ENCODE data around the gene NTN1. TPM values are rescaled to one million over a fixed set of nuclear protein-coding genes. Genes with fewer than 3 reads are reported as not detected.

Gene NTN1
- total RNA-seq, 2 experiments from 2014 or later = 0.29 to 0.31 TPM

- intact Hi-C loops (cut with micrococcal nuclease) = no loop called here
- ChIA-PET POLR2A (no interaction called here), CTCF (no interaction called here)
- peaks cover 12% of the 10 kb centered on the region for H3K27me3 Mint-ChIP-seq
- H3K4me1 Mint-ChIP-seq (ENCODE audit: low read depth) = no peaks in the 10 kb centered on the region
- no peak overlapping the region for H3K27ac Mint-ChIP-seq
- no peak for DNase-seq
- H3K36me3 Mint-ChIP-seq = no peaks in the 10 kb centered on the region
- no peak overlapping the region for H3K4me3 Mint-ChIP-seq
- no peaks in the 10 kb centered on the region for H3K9me3 Mint-ChIP-seq
Observed at GRCh38 chr17:9052921-9053320, 31.6 kb downstream of the NTN1 start.

- no peak for DNase-seq
- intact Hi-C loops (cut with micrococcal nuclease) = no loop called here
- ChIA-PET CTCF (no interaction called here), POLR2A (no interaction called here)
- Mint-ChIP-seq H3K36me3 (no peaks in the 10 kb centered on the region), H3K9me3 (no peaks in the 10 kb centered on the region), H3K27me3 (peaks cover 9% of the 10 kb centered on the region), H3K4me3 (no peak overlapping the region), H3K27ac (no peak overlapping the region), H3K4me1 (ENCODE audit: low read depth) (no peaks in the 10 kb centered on the region)
Observed at GRCh38 chr17:9053406-9053805, 32.1 kb downstream of the NTN1 start.

DNA sequence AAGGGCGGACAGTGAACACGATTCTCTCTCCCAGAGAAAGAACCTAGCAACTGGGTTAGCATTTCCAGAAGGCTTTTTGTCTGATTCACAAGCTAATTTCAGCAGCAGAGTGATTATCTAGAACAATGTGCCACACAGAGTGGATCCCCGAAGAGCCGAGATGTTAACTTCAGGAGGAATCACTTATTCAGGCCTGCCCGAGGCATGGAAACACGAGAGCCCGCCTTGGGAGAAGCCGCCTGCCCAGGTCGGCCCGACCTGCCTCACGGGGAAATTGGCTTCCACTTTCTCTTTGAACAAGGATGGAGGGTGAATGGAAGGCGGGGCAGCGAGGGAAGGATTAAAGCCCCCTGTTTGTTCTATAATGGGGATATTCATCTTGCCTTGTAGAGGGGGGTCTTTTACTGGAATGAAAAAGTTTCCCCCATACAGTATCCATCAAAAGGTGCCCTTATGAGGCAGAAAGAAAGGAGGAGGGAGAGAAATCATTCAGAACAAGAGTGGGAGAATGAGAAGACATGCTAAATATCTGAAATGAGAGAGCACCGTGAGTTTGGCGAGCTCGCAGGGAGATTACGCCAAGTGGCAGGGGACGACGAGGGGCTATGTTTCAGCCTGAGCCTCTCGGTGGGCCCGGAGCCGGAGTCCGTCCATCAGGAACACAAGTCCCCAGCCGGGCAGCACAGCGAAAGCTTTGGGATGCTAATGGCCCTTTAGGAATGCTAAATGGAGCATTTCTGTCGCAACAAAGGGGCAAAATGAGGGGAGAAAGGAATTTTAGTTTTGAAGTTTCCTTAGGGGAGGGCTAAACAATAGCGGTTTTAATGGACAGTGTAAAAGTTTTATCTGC is 33.0 kb downstream of the NTN1 start:
- Mint-ChIP-seq H3K27ac (no peak overlapping the region), H3K4me3 (no peak overlapping the region), H3K36me3 (no peaks in the 10 kb centered on the region), H3K4me1 (ENCODE audit: low read depth) (no peaks in the 10 kb centered on the region), H3K27me3 (peaks cover 8% of the 10 kb centered on the region), H3K9me3 (no peaks in the 10 kb centered on the region)
- intact Hi-C loops (cut with micrococcal nuclease) = no loop called here
- ChIA-PET CTCF (no interaction called here), POLR2A (no interaction called here)
- no peak for DNase-seq

DNA sequence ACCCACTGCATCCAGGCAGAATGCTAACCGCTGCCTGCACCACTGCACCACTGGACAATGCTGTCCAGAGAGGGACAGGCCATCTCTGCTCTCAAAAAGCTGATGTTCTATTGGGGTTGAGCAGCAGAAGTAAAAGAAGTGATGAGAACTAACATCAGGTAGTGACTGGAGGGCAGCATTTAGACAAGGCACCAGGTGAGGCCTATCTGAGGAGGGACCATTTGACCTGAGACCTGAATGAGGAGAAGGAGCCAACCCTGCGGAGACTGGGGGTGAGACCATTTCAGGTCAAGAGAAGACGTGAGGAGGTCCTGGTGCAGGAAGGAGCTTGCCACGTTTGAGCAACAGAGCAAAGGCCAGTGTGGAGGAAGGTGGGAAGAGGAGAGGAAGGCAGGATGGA is 34.0 kb downstream of the NTN1 start:
- no peak for DNase-seq
- Mint-ChIP-seq H3K27ac (no peak overlapping the region), H3K9me3 (no peaks in the 10 kb centered on the region), H3K4me1 (ENCODE audit: low read depth) (no peaks in the 10 kb centered on the region), H3K27me3 (peaks cover 8% of the 10 kb centered on the region), H3K36me3 (no peaks in the 10 kb centered on the region), H3K4me3 (no peak overlapping the region)
- CTCF ChIA-PET = no interaction called here
- POLR2A ChIA-PET = no interaction called here
- intact Hi-C loops (cut with micrococcal nuclease) = no loop called here

GRCh38 chr17:9056566-9056965 is 35.3 kb downstream of the NTN1 start:
- H3K9me3 Mint-ChIP-seq = no peaks in the 10 kb centered on the region
- intact Hi-C loops (cut with micrococcal nuclease) = no loop called here
- H3K4me3 Mint-ChIP-seq = no peak overlapping the region
- H3K27ac Mint-ChIP-seq = no peak overlapping the region
- no peak for DNase-seq
- H3K36me3 Mint-ChIP-seq = no peaks in the 10 kb centered on the region
- ChIA-PET POLR2A (no interaction called here), CTCF (no interaction called here)
- peaks cover 8% of the 10 kb centered on the region for H3K27me3 Mint-ChIP-seq
- no peaks in the 10 kb centered on the region for H3K4me1 Mint-ChIP-seq (ENCODE audit: low read depth)

DNA sequence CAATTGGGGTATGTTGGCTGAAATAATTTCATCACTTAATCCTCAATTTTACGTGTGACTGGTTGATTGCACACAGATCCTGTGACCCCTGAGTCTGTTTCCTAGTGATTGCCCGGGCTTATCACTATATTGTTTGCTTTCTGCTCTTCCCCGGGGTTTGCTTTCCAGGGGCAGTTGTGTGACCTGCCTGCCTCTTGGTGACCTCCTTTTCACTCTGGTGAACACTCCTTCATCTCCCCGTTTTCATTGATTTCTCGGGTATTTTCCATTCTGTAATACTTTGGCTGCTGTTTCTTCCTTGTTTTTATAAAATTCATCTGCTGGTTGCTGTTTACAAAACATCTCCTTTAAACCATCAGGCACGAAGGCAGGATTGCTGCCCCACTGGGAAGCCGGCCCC is 36.0 kb downstream of the NTN1 start:
- H3K4me1 Mint-ChIP-seq (ENCODE audit: low read depth) = no peaks in the 10 kb centered on the region
- ChIA-PET POLR2A (no interaction called here), CTCF (no interaction called here)
- H3K27ac Mint-ChIP-seq = no peak overlapping the region
- H3K4me3 Mint-ChIP-seq = no peak overlapping the region
- no peak for DNase-seq
- H3K27me3 Mint-ChIP-seq = peaks cover 8% of the 10 kb centered on the region
- no peaks in the 10 kb centered on the region for H3K36me3 Mint-ChIP-seq
- intact Hi-C loops (cut with micrococcal nuclease) = no loop called here
- no peaks in the 10 kb centered on the region for H3K9me3 Mint-ChIP-seq

- CTCF ChIA-PET = interaction anchor here (0.7 kb wide), 1 partner anchor 53 kb away, joined by 3 read pairs; no protein-coding TSS in a partner anchor
- POLR2A ChIA-PET = no interaction called here
- Mint-ChIP-seq H3K27me3 (peaks cover 5% of the 10 kb centered on the region), H3K4me3 (no peak overlapping the region), H3K27ac (no peak overlapping the region), H3K4me1 (ENCODE audit: low read depth) (no peaks in the 10 kb centered on the region), H3K36me3 (no peaks in the 10 kb centered on the region), H3K9me3 (no peaks in the 10 kb centered on the region)
- intact Hi-C loops (cut with micrococcal nuclease) = no loop called here
- no peak for DNase-seq
Observed at GRCh38 chr17:9062399-9062902, 41.1 kb downstream of the NTN1 start.

- peaks cover 6% of the 10 kb centered on the region for H3K27me3 Mint-ChIP-seq
- H3K36me3 Mint-ChIP-seq = no peaks in the 10 kb centered on the region
- H3K9me3 Mint-ChIP-seq = no peaks in the 10 kb centered on the region
- H3K4me1 Mint-ChIP-seq (ENCODE audit: low read depth) = no peaks in the 10 kb centered on the region
- POLR2A ChIA-PET = no interaction called here
- no peak overlapping the region for H3K27ac Mint-ChIP-seq
- CTCF ChIA-PET = no interaction called here
- H3K4me3 Mint-ChIP-seq = no peak overlapping the region
- DNase-seq = no peak
- intact Hi-C loops (cut with micrococcal nuclease) = no loop called here
Observed at GRCh38 chr17:9064311-9064834, 43.1 kb downstream of the NTN1 start.

DNA sequence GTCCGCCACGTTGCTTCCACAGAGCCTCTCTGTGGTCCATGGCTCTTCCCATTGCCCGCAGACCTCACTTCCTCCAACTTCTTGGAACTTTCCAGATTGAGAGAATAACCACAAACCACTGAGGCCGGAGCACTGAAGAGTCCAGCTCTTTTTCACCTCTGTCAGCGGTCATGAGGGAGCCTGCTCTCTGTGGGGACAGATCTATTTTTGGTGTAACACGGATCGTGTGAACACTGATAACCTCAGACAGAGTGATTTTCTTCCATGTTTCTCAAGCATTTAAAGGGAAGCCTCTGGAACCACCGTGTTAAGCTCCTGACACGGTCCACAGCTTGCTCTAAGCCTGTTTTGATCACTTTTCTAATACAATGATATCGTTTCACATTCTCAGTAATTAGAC is 49.7 kb downstream of the NTN1 start:
- Mint-ChIP-seq H3K9me3 (no peaks in the 10 kb centered on the region), H3K36me3 (peaks cover 1% of the 10 kb centered on the region), H3K27me3 (peaks cover 15% of the 10 kb centered on the region), H3K4me1 (ENCODE audit: low read depth) (no peaks in the 10 kb centered on the region), H3K27ac (no peak overlapping the region), H3K4me3 (no peak overlapping the region)
- no peak for DNase-seq
- ChIA-PET POLR2A (no interaction called here), CTCF (no interaction called here)
- intact Hi-C loops (cut with micrococcal nuclease) = no loop called here

- Mint-ChIP-seq H3K27ac (no peak overlapping the region), H3K36me3 (peaks cover 1% of the 10 kb centered on the region), H3K4me3 (no peak overlapping the region), H3K27me3 (peaks cover 15% of the 10 kb centered on the region), H3K9me3 (no peaks in the 10 kb centered on the region), H3K4me1 (ENCODE audit: low read depth) (no peaks in the 10 kb centered on the region)
- no peak for DNase-seq
- intact Hi-C loops (cut with micrococcal nuclease) = no loop called here
- ChIA-PET POLR2A (no interaction called here), CTCF (no interaction called here)
Observed at GRCh38 chr17:9071811-9072498, 50.6 kb downstream of the NTN1 start.

GRCh38 chr17:9072696-9073339 is 51.5 kb downstream of the NTN1 start:
- POLR2A ChIA-PET = no interaction called here
- intact Hi-C loops (cut with micrococcal nuclease) = no loop called here
- CTCF ChIA-PET = no interaction called here
- Mint-ChIP-seq H3K36me3 (peaks cover 1% of the 10 kb centered on the region), H3K9me3 (no peaks in the 10 kb centered on the region), H3K4me3 (no peak overlapping the region), H3K27ac (no peak overlapping the region), H3K4me1 (ENCODE audit: low read depth) (no peaks in the 10 kb centered on the region), H3K27me3 (peaks cover 14% of the 10 kb centered on the region)
- DNase-seq = no peak

DNA sequence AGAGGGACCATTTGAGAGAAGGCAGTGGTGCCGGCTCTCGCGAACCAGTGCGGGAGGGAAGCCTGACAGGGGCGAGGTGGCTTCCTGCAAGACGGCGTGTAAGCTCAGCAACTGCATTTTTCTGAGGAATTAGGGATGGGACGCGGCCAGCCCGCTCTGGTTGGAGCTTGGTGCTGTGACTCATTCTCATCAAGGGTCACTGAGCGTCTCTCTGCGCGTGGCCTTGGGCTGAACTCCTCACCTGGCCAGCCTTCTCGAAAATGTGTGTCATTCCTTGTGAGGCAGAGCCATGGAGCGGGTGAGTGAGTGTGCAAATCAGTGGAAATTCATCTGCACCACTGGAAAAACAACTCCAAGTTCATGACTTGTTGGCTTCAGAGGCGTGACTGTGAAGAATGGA is 52.8 kb downstream of the NTN1 start:
- CTCF ChIA-PET = no interaction called here
- H3K4me1 Mint-ChIP-seq (ENCODE audit: low read depth) = no peaks in the 10 kb centered on the region
- no peaks in the 10 kb centered on the region for H3K9me3 Mint-ChIP-seq
- no peak for DNase-seq
- no peak overlapping the region for H3K4me3 Mint-ChIP-seq
- peaks cover 13% of the 10 kb centered on the region for H3K27me3 Mint-ChIP-seq
- intact Hi-C loops (cut with micrococcal nuclease) = no loop called here
- POLR2A ChIA-PET = no interaction called here
- H3K36me3 Mint-ChIP-seq = peaks cover 1% of the 10 kb centered on the region
- no peak overlapping the region for H3K27ac Mint-ChIP-seq

All from activated CD4-positive, alpha-beta memory T cell treated with anti-CD3 and anti-CD28 coated beads for 36 hours (primary cell).